Upper lobe of right lung (tissue), 1 donor: ENCODE data around the gene RNU6-7. TPM values are rescaled to one million over a fixed set of nuclear protein-coding genes. Genes with fewer than 3 reads are reported as not detected.

Experiments used
- ATAC-seq: fragments of 200-7000 bp; cut with Tn5 transposase; one replicate; pipeline ENCODE4 v1.9.1; 2020; ENCODE audit warnings: mild to moderate bottlenecking, moderate library complexity
- DNase-seq: peaks from one replicate; pipeline ENCODE4 v3.0.0-alpha.2; 2020
- H3K27ac ChIP-seq: fragments of 200-600 bp; one replicate; pipeline ENCODE4 v1.8.0; 2022
- H3K27me3 ChIP-seq: fragments of 200-600 bp; one replicate; pipeline ENCODE4 v1.8.0; 2022; ENCODE audit warnings: mild to moderate bottlenecking
- H3K36me3 ChIP-seq: fragments of 200-600 bp; one replicate; pipeline ENCODE4 v1.8.0; 2022
- H3K4me1 ChIP-seq: fragments of 200-600 bp; one replicate; pipeline ENCODE4 v1.8.0; 2022
- H3K4me3 ChIP-seq: fragments of 200-600 bp; one replicate; pipeline ENCODE4 v1.8.0; 2022; ENCODE audit warnings: mild to moderate bottlenecking
- H3K9me3 ChIP-seq: fragments of 200-600 bp; one replicate; pipeline ENCODE4 v1.8.0; 2022
- CTCF ChIP-seq: fragments of 200-600 bp; IDR thresholded peaks from one replicate; pipeline ENCODE4 v1.8.0; 2022; ENCODE audit warnings: antibody characterized with exemption
- intact Hi-C: fragments of 100-400 bp; cut with DNase I; formaldehyde crosslinking; loops from one replicate; pipeline ENCODE4 v1.11.0; 2022
- long read RNA-seq: library from polyadenylated mRNA; unstranded; transcript quantifications from one replicate; pipeline ENCODE4 v2.0.0, GENCODE V29; 2021
- total RNA-seq: library from RNA; stranded (reverse); fragmentation: NEBNext Ultra II Directional; extraction: Animal tissue kit (Norgen Biotek cat#: 25700); gene quantifications from one replicate; pipeline ENCODE4 v1.2.1, GENCODE V29; 2021
- donor health status: DM: no; HTN: yes; CAD: no; lungs with severe emphysema.

The RNU6-7 gene
- total RNA-seq, result not detected
- long read RNA-seq, result 0 reads

- Histone ChIP-seq H3K4me3 (peak within 1 kb of the TSS; percentile 91), H3K27me3 (no peaks in the 10 kb centered on the region), H3K27ac (peak within 1 kb of the TSS; percentile 94), H3K9me3 (no peaks in the 10 kb centered on the region), H3K36me3 (no peaks in the 10 kb centered on the region), H3K4me1 (peaks cover 7% of the 10 kb centered on the region)
- TF ChIP-seq CTCF, result no peak
- ATAC-seq (no peak), DNase-seq (no peak)
- intact Hi-C loops, result no loop called here
Measured at GRCh38 chr14:32201816-32202490, at the start of gene RNU6-7. TSS of gene RNU6-7 (plus strand) at chr14:32202045.

- Histone ChIP-seq H3K4me1 (no peaks in the 10 kb centered on the region), H3K36me3 (no peaks in the 10 kb centered on the region), H3K9me3 (no peaks in the 10 kb centered on the region), H3K27ac (no peak overlapping the region), H3K4me3 (no peak overlapping the region), H3K27me3 (no peaks in the 10 kb centered on the region)
- DNase-seq, result no peak
- intact Hi-C loops, result no loop called here
- TF ChIP-seq CTCF, result no peak
- ATAC-seq, result no peak
Measured at GRCh38 chr14:32166029-32166428, 35.8 kb upstream of the RNU6-7 start.

- Histone ChIP-seq H3K4me1 (no peaks in the 10 kb centered on the region), H3K36me3 (no peaks in the 10 kb centered on the region), H3K27me3 (no peaks in the 10 kb centered on the region), H3K9me3 (no peaks in the 10 kb centered on the region), H3K4me3 (no peak overlapping the region), H3K27ac (no peak overlapping the region)
- intact Hi-C loops, result no loop called here
- ATAC-seq, result no peak
- no peak for TF ChIP-seq CTCF
- no peak for DNase-seq
Measured at GRCh38 chr14:32166924-32167323, 34.9 kb upstream of the RNU6-7 start.

- ATAC-seq (no peak), DNase-seq (no peak)
- H3K4me1 ChIP-seq, result no peaks in the 10 kb centered on the region
- H3K4me3 ChIP-seq, result no peak overlapping the region
- no peak overlapping the region for H3K27ac ChIP-seq
- H3K36me3 ChIP-seq, result no peaks in the 10 kb centered on the region
- intact Hi-C loops, result no loop called here
- no peaks in the 10 kb centered on the region for H3K9me3 ChIP-seq
- TF ChIP-seq CTCF, result no peak
- no peaks in the 10 kb centered on the region for H3K27me3 ChIP-seq
Measured at GRCh38 chr14:32167907-32168306, 33.9 kb upstream of the RNU6-7 start.

- no peak for ATAC-seq
- intact Hi-C loops, result no loop called here
- no peaks in the 10 kb centered on the region for H3K4me1 ChIP-seq
- no peaks in the 10 kb centered on the region for H3K9me3 ChIP-seq
- no peak for DNase-seq
- no peaks in the 10 kb centered on the region for H3K27me3 ChIP-seq
- H3K4me3 ChIP-seq, result no peak overlapping the region
- no peaks in the 10 kb centered on the region for H3K36me3 ChIP-seq
- TF ChIP-seq CTCF, result no peak
- no peak overlapping the region for H3K27ac ChIP-seq
Measured at GRCh38 chr14:32169191-32169590, 32.7 kb upstream of the RNU6-7 start.

- Histone ChIP-seq H3K4me3 (no peak overlapping the region), H3K27me3 (no peaks in the 10 kb centered on the region)
- no peak for ATAC-seq
Measured at GRCh38 chr14:32171469-32171868, 30.4 kb upstream of the RNU6-7 start.

More at GRCh38 chr14:32171469-32171868, 30.4 kb upstream of the RNU6-7 start:
- no peak for DNase-seq
- TF ChIP-seq CTCF, result no peak
- Histone ChIP-seq H3K27ac (no peak overlapping the region), H3K9me3 (no peaks in the 10 kb centered on the region), H3K4me1 (no peaks in the 10 kb centered on the region), H3K36me3 (no peaks in the 10 kb centered on the region)
- intact Hi-C loops, result no loop called here
